Left cardiac atrium (tissue), 4 donors: ENCODE data around the gene CD151. TPM values are rescaled to one million over a fixed set of nuclear protein-coding genes. Genes with fewer than 3 reads are reported as not detected.

Source experiments
- ATAC-seq, 2 donors: fragments of 200-7000 bp; cut with Tn5 transposase; one replicate each; pipeline ENCODE4 v1.9.1; 2020; ENCODE audit warnings: mild to moderate bottlenecking in 2 of 2, moderate library complexity in 2 of 2
- DNase-seq: peaks from one replicate; pipeline ENCODE4 v3.0.0-alpha.2; 2020
- intact Hi-C, 2 donors: fragments of 100-400 bp; cut with DNase I; formaldehyde crosslinking; loops; one replicate each; pipeline versions ENCODE4 v1.14.1 to v1.15.1; 2022 to 2023
- total RNA-seq, 2 donors: library from RNA; stranded (reverse); fragmentation: NEBNext Ultra II Directional; extraction: Animal tissue kit (Norgen Biotek cat#: 25700); gene quantifications; one replicate each; pipeline ENCODE4 v1.2.1, GENCODE V29; 2021
- donor health status: DM: no; HTN: yes; CAD: no.
- donor health status: DM: no; HTN: yes; CAD: no; lungs with severe emphysema.
- donor health status: DM: yes; HTN: yes; CAD: no.
- donor health status: Dilated cardiomyopathy.

The CD151 gene
- total RNA-seq, 2 donors from 2014 or later, result 382 to 489 TPM

GRCh38 chr11:849104-849824 lies 16.5 kb downstream of the CD151 start:
- no peak for DNase-seq
- intact Hi-C loops, result loop anchor here in 1 of 2 donors (5.0 kb wide), 1 partner anchor 203 kb away; no protein-coding TSS in a partner anchor
- peak in 1 of 2 donors; percentile 2 for ATAC-seq

- DNase-seq (no peak), ATAC-seq (no peak)
- intact Hi-C loops, result loop anchor here (5.0 to 10.0 kb wide), 2 partner anchors 195 to 202 kb away; no protein-coding TSS in a partner anchor
Measured at GRCh38 chr11:849951-850774, 17.4 kb downstream of the CD151 start.

- intact Hi-C loops, result loop anchor here in 1 of 2 donors (10.0 kb wide), 1 partner anchor 194 kb away; no protein-coding TSS in a partner anchor
- DNase-seq, result no peak
- ATAC-seq, result no peak
Measured at GRCh38 chr11:850775-851763, 18.3 kb downstream of the CD151 start.

DNA sequence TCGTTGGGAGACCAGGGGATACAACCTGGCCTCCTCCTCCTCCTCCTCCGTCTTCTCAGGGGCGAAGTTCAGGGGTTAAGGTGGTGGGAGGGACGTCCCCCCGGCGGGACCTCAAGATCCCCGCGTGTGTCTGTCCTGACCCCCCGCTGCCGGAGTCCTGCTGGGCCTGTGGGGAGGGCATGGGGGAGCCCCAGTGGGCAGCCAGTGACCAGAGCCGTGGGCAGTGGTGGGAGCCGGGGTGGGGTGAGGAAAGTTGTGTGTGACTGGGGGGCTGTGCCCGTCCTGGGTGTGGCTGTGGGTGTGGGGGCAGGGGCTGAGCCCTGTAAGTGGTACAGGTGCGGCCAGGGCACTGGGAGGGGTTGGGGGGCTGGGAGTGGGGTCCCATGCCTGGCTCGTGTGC lies 20.0 kb downstream of the CD151 start:
- DNase-seq, result no peak
- intact Hi-C loops, result loop anchor here in 1 of 2 donors (10.0 kb wide), 1 partner anchor 192 kb away; no protein-coding TSS in a partner anchor
- ATAC-seq, result no peak

DNA sequence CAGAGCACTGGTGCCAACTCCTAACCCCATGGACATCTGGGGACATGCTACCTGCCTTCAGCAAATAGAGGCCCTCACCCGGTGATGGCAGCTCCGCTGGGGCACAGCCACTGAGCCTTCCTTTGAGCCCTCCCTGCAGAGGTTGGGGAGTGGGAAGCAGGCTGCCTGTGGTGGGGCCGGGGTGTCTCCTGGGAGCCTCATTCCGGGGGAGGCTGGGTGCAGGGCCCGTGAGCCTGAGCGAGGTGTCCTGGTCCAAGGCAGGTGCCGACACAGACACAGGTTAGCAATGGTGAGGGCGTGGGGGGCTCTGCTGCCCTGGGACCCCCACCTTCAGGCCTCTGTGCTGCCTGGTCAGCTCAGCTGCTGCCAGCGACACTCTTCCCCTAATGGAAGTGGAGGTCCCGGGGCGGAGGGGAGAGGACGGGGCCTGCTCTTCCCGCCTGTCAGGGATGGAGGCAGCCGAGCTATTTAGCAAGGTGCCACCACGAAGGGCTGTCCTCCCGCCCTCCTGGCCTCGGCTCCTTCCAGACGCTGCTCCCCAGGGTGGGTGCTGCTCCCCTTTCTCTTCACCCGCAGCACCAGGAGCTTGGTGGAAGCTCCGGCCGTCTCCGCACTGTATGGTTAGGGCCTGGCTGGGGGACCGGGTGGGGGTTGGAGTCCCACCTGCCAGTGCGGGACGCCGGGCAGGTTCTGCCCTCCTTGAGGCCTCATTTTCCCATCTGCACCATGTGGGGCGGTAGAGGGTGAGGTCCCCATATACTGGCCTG lies 21.1 kb downstream of the CD151 start:
- no peak for DNase-seq
- intact Hi-C loops, result loop anchor here in 1 of 2 donors (10.0 kb wide), 1 partner anchor 191 kb away; no protein-coding TSS in a partner anchor
- no peak for ATAC-seq

DNA sequence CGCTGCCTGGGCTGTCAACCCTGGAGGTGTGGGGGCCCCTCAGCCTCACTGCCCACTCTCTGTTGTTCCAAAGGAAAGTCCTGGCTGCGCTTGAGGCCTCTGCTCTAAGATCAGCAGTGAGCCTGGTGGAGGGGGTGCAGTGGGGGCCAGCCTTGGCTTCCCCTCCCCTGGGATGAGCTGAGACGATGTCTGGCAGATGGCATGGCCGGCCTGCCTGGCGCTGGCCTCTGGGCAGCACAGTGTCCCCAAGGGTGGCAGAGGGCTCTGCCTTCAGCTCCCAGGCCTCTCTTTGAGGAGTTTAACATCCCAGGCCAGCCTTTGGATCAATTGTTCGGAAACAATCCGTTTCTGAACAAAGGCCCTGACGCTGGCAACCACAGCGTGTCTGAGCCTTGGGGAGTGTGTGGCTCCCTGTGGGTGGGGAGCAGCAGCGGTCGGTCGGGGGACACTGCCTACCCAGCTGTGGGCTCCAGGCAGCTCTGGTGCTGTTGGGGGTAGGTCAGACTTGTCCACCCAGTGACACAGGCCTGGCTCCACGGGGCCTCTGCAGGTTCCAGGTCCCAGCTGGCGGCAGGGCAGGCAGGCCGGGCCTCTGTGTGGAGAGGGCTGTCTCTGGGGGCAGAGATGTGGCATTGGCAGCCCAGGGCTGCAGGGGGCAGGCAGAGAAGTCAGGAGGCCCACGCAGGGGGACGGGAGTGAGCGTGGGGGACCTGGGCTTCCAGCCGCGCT lies 22.0 kb downstream of the CD151 start:
- ATAC-seq (no peak), DNase-seq (no peak)
- intact Hi-C loops, result loop anchor here in 1 of 2 donors (10.0 kb wide), 1 partner anchor 190 kb away; no protein-coding TSS in a partner anchor

- no peak for DNase-seq
- ATAC-seq, result no peak
- intact Hi-C loops, result loop anchor here in 1 of 2 donors (10.0 kb wide), 1 partner anchor 189 kb away; no protein-coding TSS in a partner anchor
Measured at GRCh38 chr11:855330-855674, 22.6 kb downstream of the CD151 start.

DNA sequence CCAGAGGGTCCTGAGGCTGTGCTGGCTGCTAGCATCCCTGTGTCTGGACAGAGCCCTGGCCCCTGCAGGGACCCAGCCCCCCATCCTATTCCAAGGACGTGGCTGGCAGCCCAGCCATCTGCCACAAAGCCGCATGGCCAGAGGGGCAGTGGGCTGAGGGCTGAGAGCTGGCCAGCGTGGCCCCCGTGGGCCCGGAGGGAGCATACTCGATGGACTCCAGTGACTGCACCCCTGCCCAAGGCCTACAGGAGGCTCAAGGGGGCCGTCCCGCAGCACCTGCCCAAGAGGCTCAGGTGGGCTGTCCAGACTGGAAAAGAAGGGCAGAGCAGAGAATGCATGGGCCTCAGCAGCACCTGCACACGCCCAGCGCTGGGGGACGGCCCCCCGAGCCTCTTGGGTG lies 23.0 kb downstream of the CD151 start:
- intact Hi-C loops, result loop anchor here in 1 of 2 donors (10.0 kb wide), 1 partner anchor 189 kb away; no protein-coding TSS in a partner anchor
- DNase-seq (no peak), ATAC-seq (no peak)

DNA sequence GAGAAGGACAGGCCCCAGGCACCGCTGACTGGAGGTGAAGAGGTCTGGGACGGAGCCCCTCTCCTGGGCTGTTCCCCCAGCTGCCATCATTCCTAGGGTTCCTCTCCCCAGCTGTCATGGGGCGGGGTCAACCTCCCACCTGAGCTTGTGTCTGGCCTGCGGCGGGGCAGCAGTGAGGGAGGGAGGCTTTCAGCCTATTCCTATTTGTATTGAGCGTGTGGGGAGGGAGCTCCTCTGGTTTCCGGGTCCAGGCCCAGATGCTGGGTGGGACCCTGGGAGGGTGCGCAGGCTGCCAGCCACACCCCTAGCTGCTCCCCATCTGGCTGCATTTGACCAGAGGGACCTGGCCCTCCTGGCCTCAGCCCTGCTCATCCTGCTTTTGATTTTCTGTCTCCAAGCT lies 23.6 kb downstream of the CD151 start:
- intact Hi-C loops, result loop anchor here in 1 of 2 donors (10.0 kb wide), 1 partner anchor 188 kb away; no protein-coding TSS in a partner anchor
- ATAC-seq (no peak), DNase-seq (no peak)

DNA sequence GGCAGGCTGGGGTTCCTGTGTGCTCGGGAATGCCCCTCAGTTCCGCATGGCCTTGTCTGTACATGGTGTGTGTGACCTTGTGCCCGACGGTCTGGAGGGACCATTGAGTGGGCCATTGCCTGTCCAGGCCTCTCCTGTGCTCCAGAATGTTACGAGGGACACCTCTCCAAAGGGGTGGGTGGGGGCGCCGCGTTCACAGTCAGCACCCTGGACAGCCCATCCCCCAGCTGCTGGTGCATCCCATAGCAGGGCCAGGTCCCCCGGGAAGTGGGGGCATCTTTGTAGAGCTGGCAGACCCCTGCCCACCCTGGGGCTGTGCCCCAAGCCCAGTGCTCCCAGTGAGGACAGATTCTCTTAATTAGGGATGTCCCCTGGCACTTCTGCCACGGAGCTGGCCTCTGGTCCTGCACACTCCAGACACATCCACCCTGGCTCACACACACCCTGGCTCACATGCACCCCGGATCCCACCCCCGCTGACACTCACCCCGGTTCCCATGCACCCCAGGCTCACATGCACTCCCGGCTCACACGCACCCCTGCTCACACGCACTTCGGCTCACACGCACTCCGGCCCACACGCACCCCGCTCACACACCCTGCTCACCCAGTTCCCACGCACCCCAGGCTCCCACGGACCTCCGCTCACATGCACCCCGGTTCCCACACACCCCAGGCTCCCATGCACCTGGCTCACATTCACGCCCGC lies 25.5 kb downstream of the CD151 start:
- ATAC-seq (no peak), DNase-seq (no peak)
- intact Hi-C loops, result loop anchor here in 1 of 2 donors (10.0 kb wide), 1 partner anchor 187 kb away; no protein-coding TSS in a partner anchor

GRCh38 chr11:858762-859339 lies 26.1 kb downstream of the CD151 start:
- no peak for DNase-seq
- intact Hi-C loops, result loop anchor here in 1 of 2 donors (10.0 kb wide), 1 partner anchor 186 kb away; no protein-coding TSS in a partner anchor

GRCh38 chr11:859394-860131 lies 26.8 kb downstream of the CD151 start:
- ATAC-seq, result peak; percentile 73 to 80
- intact Hi-C loops, result loop anchor here in 1 of 2 donors (10.0 kb wide), 1 partner anchor 185 kb away; no protein-coding TSS in a partner anchor

More at GRCh38 chr11:858762-859339, 26.1 kb downstream of the CD151 start:
- no peak for ATAC-seq

DNA sequence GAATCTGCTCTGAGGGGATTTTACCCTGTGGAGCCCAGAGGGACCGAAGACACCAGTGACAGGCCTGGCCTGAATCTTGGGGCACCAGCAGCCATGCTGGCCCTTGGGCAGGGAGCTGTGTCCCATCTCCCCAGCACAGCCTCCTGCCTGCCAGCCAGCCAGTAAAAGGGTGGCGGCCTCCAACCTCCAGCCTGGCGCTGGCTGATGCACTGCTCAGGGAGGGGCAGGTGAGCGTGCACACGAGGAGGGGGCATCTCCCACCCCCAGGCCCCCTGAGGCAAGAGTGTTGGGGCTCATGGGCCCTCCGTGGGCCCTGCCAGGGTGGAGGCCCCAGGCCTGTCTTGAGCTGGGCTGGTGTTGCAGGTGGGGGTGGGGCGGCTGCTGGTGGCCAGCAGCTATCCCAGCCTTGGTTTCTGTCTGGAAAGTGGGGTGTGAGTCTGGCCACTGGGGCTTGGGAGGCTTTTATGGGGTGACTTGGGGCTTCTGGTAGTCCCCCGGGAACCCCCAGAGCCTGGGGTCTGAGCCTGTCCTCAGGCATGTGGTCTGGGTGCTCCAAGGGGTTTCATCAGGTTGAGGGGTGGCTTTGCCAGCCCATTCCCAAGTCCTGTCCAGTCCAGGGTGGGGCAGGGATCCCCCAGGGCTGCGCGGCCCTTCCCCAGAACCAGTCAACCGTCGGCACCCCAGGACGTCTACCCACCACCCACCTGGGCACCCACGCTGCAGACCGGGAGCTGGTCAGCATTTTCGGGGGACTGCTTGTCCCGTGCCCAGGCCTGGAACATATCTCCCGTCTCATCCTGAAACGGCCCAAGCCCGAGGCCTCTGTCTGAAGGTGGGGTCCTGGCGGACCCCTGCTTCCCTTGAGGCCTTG lies 27.7 kb downstream of the CD151 start:
- no peak for ATAC-seq
- intact Hi-C loops, result no loop called here
- no peak for DNase-seq

More at GRCh38 chr11:859394-860131, 26.8 kb downstream of the CD151 start:
- peak; percentile 88 for DNase-seq

- ATAC-seq (no peak), DNase-seq (no peak)
- intact Hi-C loops, result no loop called here
Measured at GRCh38 chr11:861105-861479, 28.3 kb downstream of the CD151 start.
